Measurements from ENCODE around the gene GIT1. TPM values are rescaled to one million over a fixed set of nuclear protein-coding genes. Genes with fewer than 3 reads are reported as not detected.

Gene GIT1
- total and polyA plus RNA-seq, 2 donors (not counting 3 experiments of a cell fraction or from before 2014, with no cell fraction given): 75.5 to 92.5 TPM

DNA sequence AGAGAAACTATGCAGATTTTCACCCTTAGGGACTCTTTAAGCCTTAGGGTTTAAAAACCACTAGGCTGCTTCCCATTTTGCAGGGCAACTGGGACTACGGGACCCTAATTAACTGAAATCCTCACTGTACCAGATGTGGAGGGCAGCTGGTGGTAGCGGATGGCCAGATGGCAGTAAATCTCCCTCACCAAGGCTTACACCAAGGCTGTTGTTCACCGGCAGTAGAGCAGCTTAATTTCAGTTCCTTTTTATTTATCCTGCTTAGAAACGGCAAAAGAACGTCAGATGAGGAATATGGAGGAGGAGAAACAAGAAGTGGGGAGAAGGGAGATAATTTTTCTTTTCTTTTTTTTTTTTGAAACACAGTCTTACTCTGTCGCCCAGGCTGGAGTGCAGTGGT lies 29.1 kb downstream of the GIT1 start:
- Histone ChIP-seq H3K4me1 (ENCODE audit: control insufficient read depth, extremely low read depth, insufficient read depth, low read length) (no peaks in the 10 kb centered on the region), H3K9ac (replicated peaks; ENCODE audit: extremely low read depth, insufficient read depth, low read length) (no peak overlapping the region), H3K27ac (ENCODE audit: insufficient read depth, low read depth, low read length) (no peak overlapping the region), H3K4me3 (replicated peaks in 1 of 3; ENCODE audit: insufficient read depth in 1 of 3, low read depth in 1 of 3, low read length in 3 of 3) (no peak overlapping the region), H3K9me1 (replicated peaks; ENCODE audit: control insufficient read depth, extremely low read depth, insufficient read depth, low read length) (no peaks in the 10 kb centered on the region), H4K20me1 (replicated peaks; ENCODE audit: control insufficient read depth, extremely low read depth, insufficient read depth, low read length) (no peaks in the 10 kb centered on the region), H2AFZ (ENCODE audit: low read depth, low read length) (no peak overlapping the region), H3K4me2 (ENCODE audit: insufficient read depth, low read length) (no peak overlapping the region), H3K79me2 (ENCODE audit: control insufficient read depth, insufficient read depth, low read length) (no peaks in the 10 kb centered on the region), H3K9me3 (replicated peaks; ENCODE audit: control insufficient read depth, insufficient read depth, low read length) (no peaks in the 10 kb centered on the region), H3K36me3 (ENCODE audit: control insufficient read depth in 2 of 2, extremely low read depth in 1 of 2, insufficient read depth in 2 of 2, low read length in 2 of 2) (no peaks in the 10 kb centered on the region), H3K27me3 (ENCODE audit: control insufficient read depth in 2 of 2, insufficient read depth in 2 of 2, low read length in 2 of 2) (no peaks in the 10 kb centered on the region)
- DNase-seq (ENCODE audit: low read depth, low spot score) (no peak), FAIRE-seq (no peak)
- intact Hi-C loops (cut with micrococcal nuclease): no loop called here
- TF ChIP-seq GATA2 (IDR thresholded peaks at IDR 0.05; ENCODE audit: insufficient read depth, insufficient read length, low read depth, low read length) (no peak), EZH2 (IDR thresholded peaks at IDR 0.05; ENCODE audit: borderline replicate concordance, low read depth, low read length, severe bottlenecking) (no peak), POLR2A (IDR thresholded peaks at IDR 0.05; ENCODE audit: low read depth, low read length) (no peak), JUN (IDR thresholded peaks at IDR 0.05; ENCODE audit: borderline replicate concordance, insufficient read depth, insufficient read length, low read depth) (no peak), POLR2AphosphoS5 (IDR thresholded peaks at IDR 0.05; ENCODE audit: insufficient read depth, low read depth, low read length) (no peak), FOS (IDR thresholded peaks at IDR 0.05; ENCODE audit: borderline replicate concordance, insufficient read depth, low read length) (no peak), MYC (IDR thresholded peaks at IDR 0.05; ENCODE audit: low read depth, low read length) (no peak)
- TF ChIP-seq, protein P1, sequence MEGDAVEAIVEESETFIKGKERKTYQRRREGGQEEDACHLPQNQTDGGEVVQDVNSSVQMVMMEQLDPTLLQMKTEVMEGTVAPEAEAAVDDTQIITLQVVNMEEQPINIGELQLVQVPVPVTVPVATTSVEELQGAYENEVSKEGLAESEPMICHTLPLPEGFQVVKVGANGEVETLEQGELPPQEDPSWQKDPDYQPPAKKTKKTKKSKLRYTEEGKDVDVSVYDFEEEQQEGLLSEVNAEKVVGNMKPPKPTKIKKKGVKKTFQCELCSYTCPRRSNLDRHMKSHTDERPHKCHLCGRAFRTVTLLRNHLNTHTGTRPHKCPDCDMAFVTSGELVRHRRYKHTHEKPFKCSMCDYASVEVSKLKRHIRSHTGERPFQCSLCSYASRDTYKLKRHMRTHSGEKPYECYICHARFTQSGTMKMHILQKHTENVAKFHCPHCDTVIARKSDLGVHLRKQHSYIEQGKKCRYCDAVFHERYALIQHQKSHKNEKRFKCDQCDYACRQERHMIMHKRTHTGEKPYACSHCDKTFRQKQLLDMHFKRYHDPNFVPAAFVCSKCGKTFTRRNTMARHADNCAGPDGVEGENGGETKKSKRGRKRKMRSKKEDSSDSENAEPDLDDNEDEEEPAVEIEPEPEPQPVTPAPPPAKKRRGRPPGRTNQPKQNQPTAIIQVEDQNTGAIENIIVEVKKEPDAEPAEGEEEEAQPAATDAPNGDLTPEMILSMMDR (IDR thresholded peaks at IDR 0.05; ENCODE audit: extremely low read depth in 1 of 2, insufficient read depth in 1 of 2, low read depth in 1 of 2, low read length in 2 of 2): no peak
- TF ChIP-seq, protein P2, sequence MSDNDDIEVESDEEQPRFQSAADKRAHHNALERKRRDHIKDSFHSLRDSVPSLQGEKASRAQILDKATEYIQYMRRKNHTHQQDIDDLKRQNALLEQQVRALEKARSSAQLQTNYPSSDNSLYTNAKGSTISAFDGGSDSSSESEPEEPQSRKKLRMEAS (IDR thresholded peaks at IDR 0.05; ENCODE audit: insufficient read depth, insufficient read length): no peak
- BruUV-seq (replicated peaks): no TSS peak
- ChIA-PET CTCF (interaction anchor here (1.0 kb wide), 1 partner anchor 190 kb away, joined by 3 read pairs; no protein-coding TSS in a partner anchor), POLR2A (interaction anchor here (0.6 kb wide), 1 partner anchor 15 kb away, joined by 3 read pairs; no protein-coding TSS in a partner anchor)
- dilution Hi-C loops (cut with MboI; ENCODE audit: extremely low pct_ligation_motif_present, low sequenced_read_pairs): no loop called here
